HepG2 (cell line): ENCODE results near the gene CIBAR2. TPM values are rescaled to one million over a fixed set of nuclear protein-coding genes. Genes with fewer than 3 reads are reported as not detected.
A peak's percentile ranks its signal among the peaks of the same experiment; 100 is the strongest.

Source experiments
- CREBL2 ChIP-seq: sonication (generic); formaldehyde crosslinking; IDR thresholded peaks from 2 replicates; pipeline ENCODE4 v1.8.1; 2023; ENCODE audit warnings: missing genetic modification reagents, mild to moderate bottlenecking, borderline replicate concordance
- EEA1 ChIP-seq: sonication (generic); formaldehyde crosslinking; IDR thresholded peaks from 2 replicates; pipeline ENCODE4 v1.5.1; 2020; ENCODE audit warnings: mild to moderate bottlenecking, missing genetic modification reagents, borderline replicate concordance
- HNF4G ChIP-seq, 2 experiments: sonication (generic) in 1 of 2; formaldehyde crosslinking in 1 of 2; IDR thresholded peaks; 2 replicates each; pipeline versions ENCODE4 v1.4.0 to v1.6.1; 2011 to 2020; ENCODE audit warnings: borderline replicate concordance in 2 of 2, low read depth in 2 of 2, mild to moderate bottlenecking in 2 of 2, low read length in 1 of 2, missing genetic modification reagents in 1 of 2, moderate library complexity in 1 of 2
- HOXA3 ChIP-seq: sonication (generic); formaldehyde crosslinking; IDR thresholded peaks from 2 replicates; pipeline ENCODE4 v1.5.0; 2020; ENCODE audit warnings: missing genetic modification reagents
- KDM2A ChIP-seq: sonication (generic); formaldehyde crosslinking; IDR thresholded peaks from 2 replicates; pipeline ENCODE4 v1.4.0; 2020; ENCODE audit warnings: low read depth, missing genetic modification reagents, borderline replicate concordance
- MTA3 ChIP-seq: sonication (generic); formaldehyde crosslinking; IDR thresholded peaks from 2 replicates; pipeline ENCODE4 v1.4.0; 2020; ENCODE audit warnings: missing genetic modification reagents
- NFE2 ChIP-seq: sonication (generic); formaldehyde crosslinking; IDR thresholded peaks from 2 replicates; pipeline ENCODE4 v1.4.0; 2020; ENCODE audit warnings: missing genetic modification reagents
- NFYC ChIP-seq: IDR thresholded peaks from 2 replicates; pipeline ENCODE4 v1.6.1; 2016; ENCODE audit warnings: missing genetic modification reagents, missing compliant biosample characterization
- NR2F1 ChIP-seq, 2 experiments: fragments of 450-650 bp in 1 of 2; formaldehyde crosslinking in 1 of 2; IDR thresholded peaks; 2 replicates each; pipeline versions ENCODE4 v1.5.0 to v1.6.1; 2016 to 2020; ENCODE audit warnings: mild to moderate bottlenecking in 1 of 2, missing compliant biosample characterization in 1 of 2, missing genetic modification reagents in 1 of 2, moderate library complexity in 1 of 2
- NRL ChIP-seq: sonication (generic); formaldehyde crosslinking; IDR thresholded peaks from 2 replicates; pipeline ENCODE4 v1.5.0; 2020; ENCODE audit warnings: missing genetic modification reagents, mild to moderate bottlenecking, moderate library complexity, borderline replicate concordance
- RELA ChIP-seq: sonication (generic); formaldehyde crosslinking; IDR thresholded peaks from 2 replicates; pipeline ENCODE4 v1.4.0; 2020; ENCODE audit warnings: missing genetic modification reagents
- RFX3 ChIP-seq: IDR thresholded peaks from 2 replicates; pipeline ENCODE4 v1.6.1; 2016; ENCODE audit warnings: missing biosample characterization, missing genetic modification reagents
- RFXANK ChIP-seq: IDR thresholded peaks from 2 replicates; pipeline ENCODE4 v1.6.1; 2016
- SNRNP70 ChIP-seq: fragments of 200-400 bp; formaldehyde crosslinking; IDR thresholded peaks from 2 replicates; pipeline ENCODE4 v1.6.1; 2017; ENCODE audit warnings: mild to moderate bottlenecking, low read depth, low read length, moderate library complexity
- SOX13 ChIP-seq, 3 experiments: fragments of 450-650 bp in 1 of 3; sonication (generic) in 1 of 3; formaldehyde crosslinking in 1 of 3; IDR thresholded peaks in 2 of 3; conservative IDR thresholded peaks in 1 of 3; 2 replicates each; pipeline versions ENCODE4 v1.5.0 to v1.6.1; 2016 to 2020; ENCODE audit warnings: antibody characterized with exemption in 1 of 3, mild to moderate bottlenecking in 1 of 3, missing compliant biosample characterization in 1 of 3, missing genetic modification reagents in 1 of 3, moderate library complexity in 1 of 3
- SSRP1 ChIP-seq: IDR thresholded peaks from 2 replicates; pipeline ENCODE4 v1.6.1; 2016; ENCODE audit warnings: control low read depth
- STAG1 ChIP-seq: sonication (generic); formaldehyde crosslinking; IDR thresholded peaks from 2 replicates; pipeline ENCODE4 v1.4.0; 2020; ENCODE audit warnings: missing genetic modification reagents
- YEATS2 ChIP-seq: sonication (generic); formaldehyde crosslinking; IDR thresholded peaks from 2 replicates; pipeline ENCODE4 v1.4.0; 2020; ENCODE audit warnings: missing genetic modification reagents, borderline replicate concordance
- ZBTB7B ChIP-seq: sonication (generic); formaldehyde crosslinking; IDR thresholded peaks from 2 replicates; pipeline ENCODE4 v1.4.0; 2020; ENCODE audit warnings: missing genetic modification reagents
- ZFP41 ChIP-seq: sonication (generic); formaldehyde crosslinking; IDR thresholded peaks from 2 replicates; pipeline ENCODE4 v1.4.0; 2020; ENCODE audit warnings: mild to moderate bottlenecking, missing genetic modification reagents, borderline replicate concordance
- ZNF138 ChIP-seq: sonication (generic); formaldehyde crosslinking; IDR thresholded peaks from 2 replicates; pipeline ENCODE4 v1.5.0; 2020; ENCODE audit warnings: mild to moderate bottlenecking, low read depth, missing genetic modification reagents
- ZNF224 ChIP-seq: sonication (generic); formaldehyde crosslinking; IDR thresholded peaks from 2 replicates; pipeline ENCODE4 v1.5.0; 2020; ENCODE audit warnings: mild to moderate bottlenecking, missing genetic modification reagents
- ZNF296 ChIP-seq: sonication (generic); formaldehyde crosslinking; conservative IDR thresholded peaks from 2 replicates; pipeline ENCODE4 v1.5.0; 2020; ENCODE audit warnings: mild to moderate bottlenecking, missing genetic modification reagents
- ZNF451 ChIP-seq: sonication (generic); formaldehyde crosslinking; IDR thresholded peaks from 2 replicates; pipeline ENCODE4 v1.5.0; 2020; ENCODE audit warnings: mild to moderate bottlenecking, missing genetic modification reagents
- ZNF577 ChIP-seq: sonication (generic); formaldehyde crosslinking; IDR thresholded peaks from 2 replicates; pipeline ENCODE4 v1.4.0; 2020; ENCODE audit warnings: mild to moderate bottlenecking, low read depth, missing genetic modification reagents, borderline replicate concordance
- ZNF839 ChIP-seq: sonication (generic); formaldehyde crosslinking; IDR thresholded peaks from 2 replicates; pipeline ENCODE4 v1.4.0; 2020; ENCODE audit warnings: missing genetic modification reagents, mild to moderate bottlenecking, borderline replicate concordance
- polyA plus RNA-seq, 8 experiments: library from polyadenylated mRNA; depleted of rRNA in 3 of 8; stranded (reverse) in 7 of 8; unstranded in 1 of 8; fragments of >200 nt; fragmentation: Illumina TruSeq in 4 of 8; extraction: Trizol in 4 of 8; gene quantifications; 2 replicates each; pipeline versions ENCODE4 v1.2.1 to v1.2.3, GENCODE V29; 2011 to 2016; ENCODE audit warnings: low read depth in 4 of 8, missing spikeins in 1 of 8, mixed read lengths in 1 of 8; ENCODE audit not compliant: insufficient read depth in 1 of 8
- total RNA-seq, 5 experiments: library from RNA; depleted of rRNA; stranded (reverse); fragments of >200 nt; fragmentation: Illumina TruSeq; extraction: Trizol; gene quantifications; 2 replicates each; pipeline ENCODE4 v1.2.3, GENCODE V29; 2016; ENCODE audit warnings: low read depth in 1 of 5
- TF ChIP-seq, protein P1 (sequence below): sonication (generic); formaldehyde crosslinking; IDR thresholded peaks from 2 replicates; pipeline ENCODE4 v1.4.0; 2020; ENCODE audit warnings: low read depth, mild to moderate bottlenecking, missing genetic modification reagents
- TF ChIP-seq, protein P2 (sequence below): sonication (generic); formaldehyde crosslinking; IDR thresholded peaks from 2 replicates; pipeline ENCODE4 v1.8.0; 2022; ENCODE audit warnings: missing genetic modification reagents, mild to moderate bottlenecking, borderline replicate concordance

CIBAR2 gene
- total and polyA plus RNA-seq, 2 of the 13 experiments (the other 11 are each of a cell fraction or from before 2014, with no cell fraction given), result not detected

- TF ChIP-seq ZNF224 (peak; percentile 96; the same call in 1 of the 2 replicates), ZNF839 (CRISPR knock-in tag) (0 out of 2 replicates have a peak, but pooled peaks have one; percentile 37), SNRNP70 (no peak), NR2F1 (CRISPR knock-in tag; IDR thresholded peaks at IDR 0.05) (no peak), EEA1 (CRISPR knock-in tag) (peak; percentile 92; the same call in 1 of the 2 replicates), NFE2 (CRISPR knock-in tag) (no peak), YEATS2 (CRISPR knock-in tag) (peak; percentile 11; the same call in 1 of the 2 replicates), HNF4G (IDR thresholded peaks at IDR 0.05; ENCODE audit: borderline replicate concordance, low read depth, low read length) (no peak), HNF4G (CRISPR knock-in tag; IDR thresholded peaks at IDR 0.05; ENCODE audit: borderline replicate concordance, low read depth) (0 out of 2 replicates have a peak, but pooled peaks have one; percentile 41), ZNF451 (CRISPR knock-in tag) (no peak), ZNF138 (CRISPR knock-in tag) (0 out of 2 replicates have a peak, but pooled peaks have one; percentile 71), MTA3 (CRISPR knock-in tag) (no peak), SOX13 (IDR thresholded peaks at IDR 0.05) (no peak), SOX13 (CRISPR knock-in tag; conservative IDR thresholded peaks at IDR 0.05 in 1 of 2, IDR thresholded peaks at IDR 0.05 in 1 of 2) (0 out of 4 replicates have a peak, but pooled peaks of 1 of the 2 experiments have one; percentile 22), STAG1 (CRISPR knock-in tag) (no peak), KDM2A (CRISPR knock-in tag) (no peak), ZBTB7B (CRISPR knock-in tag) (0 out of 2 replicates have a peak, but pooled peaks have one; percentile 24), CREBL2 (CRISPR knock-in tag) (no peak), RFX3 (no peak), NRL (CRISPR knock-in tag) (peak; percentile 61; the same call in 1 of the 2 replicates), ZFP41 (CRISPR knock-in tag) (peak; percentile 92; the same call in 1 of the 2 replicates), ZNF296 (CRISPR knock-in tag) (no peak), RFXANK (CRISPR knock-in tag) (no peak), RELA (CRISPR knock-in tag) (no peak), SSRP1 (no peak), ZNF577 (no peak), HOXA3 (CRISPR knock-in tag) (peak; percentile 54), NFYC (CRISPR knock-in tag) (no peak; the same call in 1 of the 2 replicates)
- TF ChIP-seq, protein P1, sequence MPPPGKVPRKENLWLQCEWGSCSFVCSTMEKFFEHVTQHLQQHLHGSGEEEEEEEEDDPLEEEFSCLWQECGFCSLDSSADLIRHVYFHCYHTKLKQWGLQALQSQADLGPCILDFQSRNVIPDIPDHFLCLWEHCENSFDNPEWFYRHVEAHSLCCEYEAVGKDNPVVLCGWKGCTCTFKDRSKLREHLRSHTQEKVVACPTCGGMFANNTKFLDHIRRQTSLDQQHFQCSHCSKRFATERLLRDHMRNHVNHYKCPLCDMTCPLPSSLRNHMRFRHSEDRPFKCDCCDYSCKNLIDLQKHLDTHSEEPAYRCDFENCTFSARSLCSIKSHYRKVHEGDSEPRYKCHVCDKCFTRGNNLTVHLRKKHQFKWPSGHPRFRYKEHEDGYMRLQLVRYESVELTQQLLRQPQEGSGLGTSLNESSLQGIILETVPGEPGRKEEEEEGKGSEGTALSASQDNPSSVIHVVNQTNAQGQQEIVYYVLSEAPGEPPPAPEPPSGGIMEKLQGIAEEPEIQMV (CRISPR knock-in tag), result peak; percentile 81; the same call in 1 of the 2 replicates
- TF ChIP-seq, protein P2, sequence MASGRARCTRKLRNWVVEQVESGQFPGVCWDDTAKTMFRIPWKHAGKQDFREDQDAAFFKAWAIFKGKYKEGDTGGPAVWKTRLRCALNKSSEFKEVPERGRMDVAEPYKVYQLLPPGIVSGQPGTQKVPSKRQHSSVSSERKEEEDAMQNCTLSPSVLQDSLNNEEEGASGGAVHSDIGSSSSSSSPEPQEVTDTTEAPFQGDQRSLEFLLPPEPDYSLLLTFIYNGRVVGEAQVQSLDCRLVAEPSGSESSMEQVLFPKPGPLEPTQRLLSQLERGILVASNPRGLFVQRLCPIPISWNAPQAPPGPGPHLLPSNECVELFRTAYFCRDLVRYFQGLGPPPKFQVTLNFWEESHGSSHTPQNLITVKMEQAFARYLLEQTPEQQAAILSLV (CRISPR knock-in tag), result peak; percentile 89
Measured at GRCh38 chr16:85055493-85056210, 56.6 kb downstream of the CIBAR2 start (continued).
